T-helper 1 cell treated with Interleukin-12 subunit alpha and Interleukin-12 subunit beta and Interleukin-4 antibody, amounts not matched to agents 30 ng/mL and 1 ng/mL, for 36 hours (primary cell): Measurements from ENCODE around the gene COPB2. TPM values are rescaled to one million over a fixed set of nuclear protein-coding genes. Genes with fewer than 3 reads are reported as not detected.

ENCODE experiments used
- intact Hi-C: fragments of 100-400 bp; cut with micrococcal nuclease; formaldehyde crosslinking; loops from one replicate; pipeline ENCODE4 v1.15.1; 2024
- total RNA-seq: library from RNA; stranded (reverse); gene quantifications from 2 replicates; pipeline ENCODE4 v1.2.3, GENCODE V29; 2022

COPB2 gene
- total RNA-seq, 1 donor from 2014 or later = 112 TPM

- intact Hi-C loops = loop anchor here (1.0 to 2.0 kb wide), 5 partner anchors 217 to 912 kb away; partner anchors contain the start of gene CEP70
These were observed 60.0 kb downstream of the COPB2 start for GRCh38 chr3:139329364-139329850.

GRCh38 chr3:139328356-139328755, 61.1 kb downstream of the COPB2 start:
- intact Hi-C loops = loop anchor here (2.0 kb wide), 1 partner anchor 734 kb away; the partner anchor contains the start of gene CEP70

GRCh38 chr3:139327861-139328260, 61.6 kb downstream of the COPB2 start:
- intact Hi-C loops = loop anchor here (2.0 kb wide), 1 partner anchor 733 kb away; the partner anchor contains the start of gene CEP70

GRCh38 chr3:139327231-139327630, 62.2 kb downstream of the COPB2 start:
- intact Hi-C loops = no loop called here

DNA sequence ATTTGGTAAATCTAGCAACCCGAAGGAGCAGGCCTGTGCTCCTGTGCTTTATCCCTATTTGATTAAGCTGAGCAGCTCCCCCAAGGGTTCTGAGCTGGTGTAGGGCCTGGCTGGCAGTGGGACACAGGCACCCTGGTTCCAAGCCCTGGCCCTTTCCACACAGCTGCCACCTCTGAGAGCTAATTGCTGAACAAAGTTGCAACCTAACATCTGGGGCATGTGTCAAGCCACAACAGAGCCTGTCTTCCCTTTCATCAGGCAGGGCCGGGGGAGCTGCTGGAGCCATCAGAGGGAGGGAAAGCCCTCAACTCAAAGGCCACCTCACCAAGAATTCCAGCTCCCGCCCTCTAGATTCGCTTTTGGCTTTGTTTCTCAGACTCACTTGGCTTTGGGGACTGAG, 62.7 kb downstream of the COPB2 start:
- intact Hi-C loops = no loop called here

GRCh38 chr3:139326131-139326530, 63.3 kb downstream of the COPB2 start:
- intact Hi-C loops = no loop called here

DNA sequence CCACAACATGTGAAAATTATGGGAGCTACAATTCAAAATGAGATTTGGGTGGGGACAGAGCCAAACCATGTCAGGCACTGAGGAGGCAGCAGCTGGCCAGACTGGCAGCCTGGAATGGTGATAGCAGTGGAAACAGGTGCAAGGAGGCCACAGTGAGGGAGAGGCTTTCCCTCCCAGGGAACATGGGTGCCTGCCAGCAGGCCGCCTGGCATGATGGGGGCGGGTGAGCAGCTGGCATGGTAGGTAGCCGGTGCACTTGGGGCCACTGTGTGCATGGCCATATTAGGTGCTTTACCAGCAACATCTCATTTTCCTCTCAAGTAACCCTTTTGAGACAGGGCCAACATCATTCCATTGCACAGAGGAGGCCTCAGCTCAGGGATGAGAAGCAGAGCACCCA, 63.9 kb downstream of the COPB2 start:
- intact Hi-C loops = no loop called here

GRCh38 chr3:139324456-139324855, 65.0 kb downstream of the COPB2 start:
- intact Hi-C loops = no loop called here

GRCh38 chr3:139323146-139323545, 66.3 kb downstream of the COPB2 start:
- intact Hi-C loops = no loop called here

- intact Hi-C loops = no loop called here
These were observed 67.1 kb downstream of the COPB2 start for GRCh38 chr3:139322346-139322745.

- intact Hi-C loops = no loop called here
These were observed 68.7 kb downstream of the COPB2 start for GRCh38 chr3:139320551-139321309.

GRCh38 chr3:139319428-139320402, 69.7 kb downstream of the COPB2 start:
- intact Hi-C loops = no loop called here

DNA sequence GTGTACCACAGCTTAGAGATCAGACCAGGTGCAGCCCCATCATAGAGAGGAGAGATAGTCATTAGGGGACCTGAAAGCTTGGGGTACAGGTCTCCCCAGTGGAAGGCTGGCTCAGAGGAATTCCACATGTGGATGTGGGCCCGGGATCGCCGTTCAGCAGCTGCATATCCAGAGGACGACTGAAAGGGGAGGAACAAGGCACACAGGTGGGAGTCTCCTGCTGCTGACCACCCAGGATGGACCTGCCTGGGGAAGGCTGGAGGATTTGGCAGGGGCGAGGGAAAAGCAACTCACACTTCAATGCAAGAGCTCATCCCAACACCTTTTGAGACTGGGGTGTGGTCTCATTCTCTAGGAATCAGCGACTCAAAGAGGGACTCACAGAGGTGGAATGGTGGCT, 70.6 kb downstream of the COPB2 start:
- intact Hi-C loops = no loop called here

DNA sequence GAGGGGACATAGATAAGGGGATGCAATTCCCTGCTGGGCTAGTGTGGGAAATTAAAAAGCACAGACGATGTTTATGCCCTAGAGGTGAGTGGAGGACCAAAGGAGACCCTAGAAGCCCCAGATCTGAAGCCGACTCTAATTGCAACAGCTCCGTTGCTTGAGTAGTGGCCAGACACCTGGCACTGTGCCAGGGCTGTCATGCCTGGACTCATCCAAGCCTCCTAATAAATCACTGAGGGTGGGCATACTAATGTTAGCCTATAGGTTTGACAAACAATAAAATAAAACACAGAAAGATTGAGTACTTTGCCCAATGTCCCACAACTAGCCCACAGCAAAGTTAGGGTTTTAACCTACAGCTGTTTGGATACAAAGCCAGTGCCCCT, 71.0 kb downstream of the COPB2 start:
- intact Hi-C loops = no loop called here

GRCh38 chr3:139317660-139318430, 71.6 kb downstream of the COPB2 start:
- intact Hi-C loops = no loop called here

DNA sequence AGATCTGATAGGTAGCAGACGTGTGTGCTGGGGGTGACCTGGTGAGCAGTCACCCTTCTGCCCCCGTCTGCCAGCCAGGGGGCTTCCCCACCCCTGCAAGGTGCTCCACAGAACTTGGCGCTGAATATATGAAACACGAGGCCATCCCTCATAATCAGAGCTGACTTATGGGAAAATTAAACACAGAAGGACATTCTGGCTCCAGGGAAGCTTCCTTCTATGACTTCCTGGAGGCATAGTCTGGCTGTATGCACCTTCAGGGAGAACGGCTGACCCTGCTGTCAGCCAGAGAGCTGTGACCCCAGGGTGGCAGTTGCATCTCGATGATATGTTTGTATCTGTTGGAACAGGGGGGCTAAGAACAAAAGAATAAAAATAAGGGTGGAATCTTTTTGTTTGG, 72.2 kb downstream of the COPB2 start:
- intact Hi-C loops = no loop called here

DNA sequence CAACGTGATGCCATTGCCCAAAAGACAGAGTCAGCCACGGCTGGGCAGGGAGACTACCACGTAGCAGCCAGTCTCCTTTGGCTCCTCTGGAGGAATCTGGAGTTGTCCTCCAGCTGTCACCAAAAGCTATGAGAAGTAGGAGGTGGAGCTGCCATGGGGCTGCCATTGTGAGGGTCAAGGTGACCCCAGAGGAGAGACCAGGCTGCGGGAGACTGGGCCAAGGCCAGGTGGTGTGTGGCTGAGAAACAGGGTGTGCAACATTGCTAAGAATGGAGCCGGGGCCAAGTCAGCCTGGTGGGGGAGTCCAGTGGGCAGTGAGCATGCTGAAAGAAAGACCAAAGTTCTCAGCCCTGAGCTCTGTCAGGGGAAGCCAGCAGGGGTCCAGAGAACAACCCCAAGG, 75.5 kb downstream of the COPB2 start:
- intact Hi-C loops = no loop called here

GRCh38 chr3:139312959-139313358, 76.5 kb downstream of the COPB2 start:
- intact Hi-C loops = no loop called here

DNA sequence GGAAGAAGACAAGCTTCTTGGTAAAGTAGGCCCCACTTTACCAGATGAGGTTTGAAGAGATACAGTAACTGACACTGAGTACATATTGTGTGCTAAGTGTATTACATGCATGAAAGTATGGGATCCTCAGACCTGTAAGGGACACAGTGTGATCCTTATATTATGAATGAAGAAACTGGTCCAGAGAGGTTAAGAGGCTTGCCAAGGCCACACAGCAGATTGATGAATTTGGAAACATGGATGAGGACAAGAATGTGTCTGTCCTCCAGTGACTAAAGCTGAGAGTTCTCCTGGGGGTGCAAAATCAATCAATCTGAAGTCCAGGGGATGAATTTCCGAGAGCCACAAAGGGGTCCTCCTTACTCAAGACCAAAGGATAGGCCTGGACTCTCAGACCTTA, 77.0 kb downstream of the COPB2 start:
- intact Hi-C loops = no loop called here

GRCh38 chr3:139311557-139311956, 77.9 kb downstream of the COPB2 start:
- intact Hi-C loops = no loop called here

DNA sequence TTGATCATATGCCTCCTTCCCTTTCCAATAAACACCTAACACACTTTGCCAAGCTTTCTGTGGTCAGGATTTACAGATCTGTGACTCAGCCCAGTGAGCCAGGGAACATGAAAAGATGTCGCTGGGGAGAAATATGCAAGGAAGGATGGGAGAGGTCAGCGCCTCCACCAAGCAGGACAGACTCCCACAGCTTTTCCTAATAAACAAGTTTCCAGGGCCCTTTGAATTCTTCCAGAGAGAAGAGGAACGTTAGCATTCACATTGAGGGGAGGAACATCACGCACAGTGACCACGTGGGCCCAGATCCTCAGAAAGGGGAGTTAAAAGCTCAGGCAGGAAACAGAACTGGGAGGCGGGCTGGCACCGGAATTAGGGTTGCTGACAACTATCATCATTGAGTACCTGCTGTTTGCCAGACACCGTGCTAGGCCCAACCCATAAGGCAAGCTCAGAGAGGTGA, 78.9 kb downstream of the COPB2 start:
- intact Hi-C loops = no loop called here
